RWPE2 (cell line): Measurements from ENCODE around the gene COMMD3.

Source experiments
- ATAC-seq: fragments of 200-7000 bp; cut with Tn5 transposase; 3 replicates; pipeline ENCODE4 v1.9.1; 2021; ENCODE audit warnings: low read depth
- DNase-seq: peaks from one replicate; pipeline ENCODE4 v3.0.0-alpha.2; 2020; ENCODE audit warnings: low spot score
- H3K27ac ChIP-seq: fragments of 450-650 bp; 2 replicates; pipeline ENCODE4 v1.5.1; 2017; ENCODE audit warnings: mild to moderate bottlenecking; ENCODE audit not compliant: poor library complexity, severe bottlenecking
- H3K27me3 ChIP-seq: fragments of 250-450 bp; sonication (Bioruptor Pico); 2 replicates; pipeline ENCODE4 v1.5.1; 2021; ENCODE audit warnings: mild to moderate bottlenecking, moderate library complexity; ENCODE audit not compliant: insufficient read depth, poor library complexity, severe bottlenecking
- H3K36me3 ChIP-seq: fragments of 250-450 bp; sonication (Bioruptor Pico); 2 replicates; pipeline ENCODE4 v1.5.1; 2020; ENCODE audit warnings: low read depth, mild to moderate bottlenecking, moderate library complexity
- H3K4me1 ChIP-seq: fragments of 250-450 bp; sonication (Bioruptor Pico); 2 replicates; pipeline ENCODE4 v1.5.1; 2021; ENCODE audit warnings: mild to moderate bottlenecking, moderate library complexity; ENCODE audit not compliant: insufficient read depth, poor library complexity, severe bottlenecking
- H3K4me3 ChIP-seq: fragments of 250-450 bp; sonication (Bioruptor Pico); 2 replicates; pipeline ENCODE4 v1.5.1; 2021; ENCODE audit warnings: mild to moderate bottlenecking, moderate library complexity; ENCODE audit not compliant: severe bottlenecking
- H3K9me3 ChIP-seq: fragments of 250-450 bp; sonication (Bioruptor Pico); 2 replicates; pipeline ENCODE4 v1.5.1; 2021; ENCODE audit warnings: mild to moderate bottlenecking, moderate library complexity; ENCODE audit not compliant: severe bottlenecking
- TF ChIP-seq, protein P1 (sequence below): fragments of 450-650 bp; IDR thresholded peaks from one replicate; pipeline ENCODE4 v1.5.1; 2017; ENCODE audit warnings: mild to moderate bottlenecking, moderate library complexity; ENCODE audit not compliant: poor library complexity, severe bottlenecking

COMMD3 gene

DNA sequence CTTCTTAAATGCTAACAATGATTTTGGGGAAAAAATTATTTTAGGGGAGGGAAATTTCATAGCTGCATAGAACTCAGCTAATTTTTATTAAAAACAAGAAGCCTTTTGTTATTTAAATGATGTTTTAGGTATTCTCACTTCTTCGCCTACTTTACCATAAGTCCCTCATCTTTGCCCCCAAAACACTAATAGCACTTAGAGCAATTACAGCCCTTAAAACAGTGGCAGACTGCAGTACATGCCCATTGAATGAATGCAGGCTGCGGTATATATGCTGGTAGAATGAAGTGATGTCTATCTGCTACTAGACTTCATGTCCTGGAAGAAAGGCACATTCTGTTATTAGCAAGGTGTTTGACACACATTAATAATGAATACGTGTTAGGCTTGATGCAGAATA is 26.2 kb downstream of the COMMD3 start:
- ATAC-seq (no peak), DNase-seq (no peak)
- H3K36me3 ChIP-seq = no peaks in the 10 kb centered on the region
- TF ChIP-seq, protein P1, sequence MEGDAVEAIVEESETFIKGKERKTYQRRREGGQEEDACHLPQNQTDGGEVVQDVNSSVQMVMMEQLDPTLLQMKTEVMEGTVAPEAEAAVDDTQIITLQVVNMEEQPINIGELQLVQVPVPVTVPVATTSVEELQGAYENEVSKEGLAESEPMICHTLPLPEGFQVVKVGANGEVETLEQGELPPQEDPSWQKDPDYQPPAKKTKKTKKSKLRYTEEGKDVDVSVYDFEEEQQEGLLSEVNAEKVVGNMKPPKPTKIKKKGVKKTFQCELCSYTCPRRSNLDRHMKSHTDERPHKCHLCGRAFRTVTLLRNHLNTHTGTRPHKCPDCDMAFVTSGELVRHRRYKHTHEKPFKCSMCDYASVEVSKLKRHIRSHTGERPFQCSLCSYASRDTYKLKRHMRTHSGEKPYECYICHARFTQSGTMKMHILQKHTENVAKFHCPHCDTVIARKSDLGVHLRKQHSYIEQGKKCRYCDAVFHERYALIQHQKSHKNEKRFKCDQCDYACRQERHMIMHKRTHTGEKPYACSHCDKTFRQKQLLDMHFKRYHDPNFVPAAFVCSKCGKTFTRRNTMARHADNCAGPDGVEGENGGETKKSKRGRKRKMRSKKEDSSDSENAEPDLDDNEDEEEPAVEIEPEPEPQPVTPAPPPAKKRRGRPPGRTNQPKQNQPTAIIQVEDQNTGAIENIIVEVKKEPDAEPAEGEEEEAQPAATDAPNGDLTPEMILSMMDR = no peak
- no peak overlapping the region for H3K27ac ChIP-seq
- peaks cover 5% of the 10 kb centered on the region for H3K4me1 ChIP-seq
- H3K27me3 ChIP-seq = peaks cover 91% of the 10 kb centered on the region
- no peaks in the 10 kb centered on the region for H3K9me3 ChIP-seq
- H3K4me3 ChIP-seq = no peak overlapping the region

DNA sequence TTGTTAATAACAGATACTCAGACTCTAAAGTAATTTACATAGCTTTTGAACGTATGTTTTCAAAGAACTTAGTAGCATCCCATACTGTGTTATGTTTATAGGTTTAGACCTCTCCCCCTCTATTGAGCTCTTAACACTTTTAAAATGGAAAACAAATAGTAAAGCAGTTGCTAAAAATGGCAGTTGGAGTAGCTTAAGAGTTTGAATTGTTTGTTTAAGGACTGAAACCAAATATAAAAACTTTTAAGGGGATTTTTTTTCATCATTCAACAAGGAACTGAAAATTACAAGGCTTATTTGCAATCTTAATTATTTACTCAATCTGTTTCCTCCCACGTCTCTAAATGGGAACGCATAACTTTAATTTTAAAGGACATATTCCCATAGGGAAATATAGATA is 27.5 kb downstream of the COMMD3 start:
- Histone ChIP-seq H3K36me3 (no peaks in the 10 kb centered on the region), H3K4me1 (peaks cover 5% of the 10 kb centered on the region), H3K27ac (no peak overlapping the region), H3K27me3 (peaks cover 90% of the 10 kb centered on the region), H3K4me3 (no peak overlapping the region), H3K9me3 (no peaks in the 10 kb centered on the region)
- ATAC-seq = no peak
- no peak for DNase-seq
- TF ChIP-seq, protein P1 = no peak

DNA sequence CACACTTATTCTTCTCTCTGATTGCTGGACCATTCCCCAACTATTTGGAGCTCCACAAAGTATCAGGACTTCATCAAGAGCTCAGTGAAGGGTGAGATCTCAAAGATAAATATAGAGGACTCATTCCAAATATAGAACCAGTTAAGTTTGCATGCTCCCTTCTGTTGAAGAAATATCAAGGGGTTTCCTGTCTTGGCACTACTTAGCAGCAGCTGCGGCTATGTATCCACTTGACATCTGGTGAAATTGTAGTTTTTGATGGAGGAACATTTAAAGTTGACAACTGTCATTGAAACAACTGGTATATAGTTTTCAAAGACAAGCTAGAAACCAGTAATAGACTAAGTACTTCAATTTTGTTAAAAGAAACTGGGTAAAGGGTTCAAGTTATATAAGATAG is 28.1 kb downstream of the COMMD3 start:
- TF ChIP-seq, protein P1 = no peak
- Histone ChIP-seq H3K4me1 (peaks cover 5% of the 10 kb centered on the region), H3K9me3 (no peaks in the 10 kb centered on the region), H3K36me3 (no peaks in the 10 kb centered on the region), H3K27ac (no peak overlapping the region), H3K27me3 (peaks cover 86% of the 10 kb centered on the region), H3K4me3 (no peak overlapping the region)
- DNase-seq (no peak), ATAC-seq (no peak)

DNA sequence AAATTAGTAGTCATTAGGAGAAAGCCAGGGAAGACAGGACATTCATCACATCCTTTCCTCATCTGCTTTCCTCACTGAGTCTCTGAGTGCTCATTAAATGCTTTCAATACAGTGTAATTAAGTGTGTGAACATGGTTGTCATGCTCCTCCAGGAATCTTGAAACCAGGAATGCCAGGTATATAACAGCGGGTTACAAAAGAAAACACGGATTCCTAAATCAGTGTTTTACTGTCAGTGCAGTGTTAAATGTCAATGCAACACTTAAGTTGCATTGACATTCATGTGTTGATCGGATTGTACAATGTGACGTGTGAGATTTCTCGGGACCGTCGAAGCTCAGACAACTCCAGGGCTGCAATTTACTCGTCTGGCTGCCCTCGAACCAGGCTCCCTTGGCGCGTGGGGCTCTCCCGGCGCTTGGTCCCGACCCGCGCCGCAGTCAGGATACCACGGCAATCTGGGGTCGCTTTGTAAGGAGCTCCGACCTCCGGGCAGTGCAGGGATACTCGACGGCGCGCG is 28.7 kb downstream of the COMMD3 start:
- H3K27ac ChIP-seq = no peak overlapping the region
- no peaks in the 10 kb centered on the region for H3K9me3 ChIP-seq
- no peak for DNase-seq
- no peak overlapping the region for H3K4me3 ChIP-seq
- ATAC-seq = no peak
- H3K27me3 ChIP-seq = peaks cover 80% of the 10 kb centered on the region
- H3K36me3 ChIP-seq = no peaks in the 10 kb centered on the region
- TF ChIP-seq, protein P1 = no peak
- peaks cover 1% of the 10 kb centered on the region for H3K4me1 ChIP-seq

DNA sequence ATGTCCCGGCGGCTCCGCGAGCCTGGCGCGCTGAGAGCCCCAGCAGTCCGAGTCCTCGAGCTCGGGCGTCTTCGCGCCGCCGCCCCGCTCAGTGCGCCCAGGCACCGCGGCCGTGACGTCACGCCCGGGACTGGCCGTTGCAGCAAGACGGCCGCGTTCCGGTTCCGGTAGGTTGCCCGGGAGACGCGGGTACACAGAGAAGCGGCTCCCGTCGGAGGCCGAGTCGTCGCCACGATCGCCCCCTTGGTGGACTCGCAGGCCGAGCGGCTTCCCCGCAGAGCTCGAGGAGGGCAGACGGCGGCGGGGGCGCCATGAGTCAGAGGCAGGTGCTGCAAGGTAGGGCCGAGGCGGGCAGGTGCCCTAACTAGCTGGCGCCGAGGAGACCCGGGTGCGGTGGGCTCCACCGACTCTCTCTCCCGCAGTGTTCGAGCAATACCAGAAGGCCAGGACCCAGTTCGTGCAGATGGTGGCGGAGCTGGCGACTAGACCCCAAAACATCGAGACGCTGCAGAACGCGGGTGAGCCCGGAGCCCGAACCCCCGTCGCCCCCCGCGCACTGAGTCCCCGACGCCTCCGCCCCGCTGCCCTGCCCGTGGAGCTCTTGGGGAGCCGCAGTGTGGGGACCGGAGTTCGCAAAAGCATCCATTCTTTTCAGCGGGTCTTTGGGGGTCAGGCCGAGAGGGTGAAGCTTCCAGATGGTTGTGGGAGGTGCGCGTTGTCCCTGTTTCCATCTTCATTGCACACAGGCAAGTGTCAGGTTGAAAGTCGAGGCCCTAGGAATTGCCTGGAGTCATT is 29.3 kb downstream of the COMMD3 start, which contains the start of gene SPAG6:
SPAG6 (plus strand) TSS at position 196 of the 795 bp plus-strand sequence; CDS start at position 312, 116 bp downstream.
- H3K27me3 ChIP-seq = peaks cover 80% of the 10 kb centered on the region
- no peak within 1 kb of the TSS for H3K27ac ChIP-seq
- ATAC-seq (no peak), DNase-seq (no peak)
- no peak within 1 kb of the TSS for H3K4me3 ChIP-seq
- H3K9me3 ChIP-seq = no peaks in the 10 kb centered on the region
- TF ChIP-seq, protein P1 = no peak
- no peaks in the 10 kb centered on the region for H3K4me1 ChIP-seq
- no peaks in the 10 kb centered on the region for H3K36me3 ChIP-seq
